Measurements from ENCODE around the gene RASGRF1.
"Not testable (repeated sequence)": the region's sequence is repeated elsewhere in the genome, so short reads cannot be mapped to it uniquely, and the experiment has no call there.

The RASGRF1 gene

GRCh38 chr15:78930577-78931388, 159.8 kb downstream of the RASGRF1 start:
- no peak for DNase-seq (ENCODE audit: low spot score)

GRCh38 chr15:78929536-78930264, 160.9 kb downstream of the RASGRF1 start:
- no peak for DNase-seq (ENCODE audit: low spot score)

GRCh38 chr15:78928616-78929093, 161.9 kb downstream of the RASGRF1 start:
- no peak for DNase-seq (ENCODE audit: low spot score)

GRCh38 chr15:78928176-78928575, 162.4 kb downstream of the RASGRF1 start:
- DNase-seq (ENCODE audit: low spot score), result not testable (repeated sequence)

GRCh38 chr15:78927077-78927790, 163.3 kb downstream of the RASGRF1 start:
- DNase-seq (ENCODE audit: low spot score), result no peak

- DNase-seq (ENCODE audit: low spot score), result no peak
These were observed 164.4 kb downstream of the RASGRF1 start for GRCh38 chr15:78925956-78926743.

- DNase-seq (ENCODE audit: low spot score), result no peak
These were observed 165.4 kb downstream of the RASGRF1 start for GRCh38 chr15:78925076-78925624.

- DNase-seq (ENCODE audit: low spot score), result no peak
These were observed 166.9 kb downstream of the RASGRF1 start for GRCh38 chr15:78923480-78924360.

- DNase-seq (ENCODE audit: low spot score), result no peak
These were observed 167.6 kb downstream of the RASGRF1 start for GRCh38 chr15:78923015-78923414.

GRCh38 chr15:78922527-78922926, 168.1 kb downstream of the RASGRF1 start:
- DNase-seq (ENCODE audit: low spot score), result no peak

- no peak for DNase-seq (ENCODE audit: low spot score)
These were observed 168.6 kb downstream of the RASGRF1 start for GRCh38 chr15:78921940-78922339.

- DNase-seq (ENCODE audit: low spot score), result no peak
These were observed 169.1 kb downstream of the RASGRF1 start for GRCh38 chr15:78921517-78921916.

- no peak for DNase-seq (ENCODE audit: low spot score)
These were observed 172.7 kb downstream of the RASGRF1 start for GRCh38 chr15:78917888-78918287.

GRCh38 chr15:78916088-78916487, 174.5 kb downstream of the RASGRF1 start:
- no peak for DNase-seq (ENCODE audit: low spot score)

- DNase-seq (ENCODE audit: low spot score), result no peak
These were observed 175.1 kb downstream of the RASGRF1 start for GRCh38 chr15:78915341-78916087.

- DNase-seq (ENCODE audit: low spot score), result peak; percentile 59
These were observed 176.4 kb downstream of the RASGRF1 start for GRCh38 chr15:78914027-78914764.

GRCh38 chr15:78913012-78913411, 177.6 kb downstream of the RASGRF1 start:
- DNase-seq (ENCODE audit: low spot score), result no peak

- no peak for DNase-seq (ENCODE audit: low spot score)
These were observed 178.3 kb downstream of the RASGRF1 start for GRCh38 chr15:78912316-78912715.

GRCh38 chr15:78910271-78910670, 180.3 kb downstream of the RASGRF1 start:
- no peak for DNase-seq (ENCODE audit: low spot score)
